K562 (cell line): Measurements from ENCODE around the gene CA5B. TPM values are rescaled to one million over a fixed set of nuclear protein-coding genes. Genes with fewer than 3 reads are reported as not detected.

Experiments used
- ATAC-seq: fragments of 200-7000 bp; cut with Tn5 transposase; 3 replicates; pipeline ENCODE4 v1.9.1; 2020; ENCODE audit warnings: moderate library complexity
- BruUV-seq: library from RNA; stranded (reverse); fragments of 400-500 nt; replicated peaks from 2 replicates; lab custom pipeline; 2021; lab: Mats Ljungman, UMichigan
- CTCF ChIA-PET: fragments of 300-600 bp; formaldehyde crosslinking; extraction: SDS; loops from one replicate; lab custom pipeline; 2021; ENCODE audit warnings: low intra/inter-chr PET ratio; lab: Yijun Ruan, JAX
- POLR2A ChIA-PET: fragments of 300-600, 350-650 bp; sonication (Branson Sonifier 250); formaldehyde crosslinking; extraction: SDS; loops from one replicate; lab custom pipeline; 2021; ENCODE audit warnings: antibody characterized with exemption, inconsistent platforms; lab: Yijun Ruan, JAX
- DNase-seq, 4 experiments: peaks; one replicate each; pipeline versions ENCODE4 v3.0.0 to v3.0.0-alpha.2; 2011 to 2018; ENCODE audit warnings: low spot score in 3 of 4, mixed read lengths in 3 of 4; ENCODE audit errors: extremely low read depth in 1 of 4
- FAIRE-seq: peaks from 2 replicates; lab custom pipeline; 2011; peaks lifted over from hg19 to GRCh38; lab: Jason Lieb, UNC
- H2AFZ ChIP-seq: 2 replicates; pipeline ENCODE4 v1.6.0; 2011; ENCODE audit warnings: low read depth, low read length, control low read depth, inconsistent platforms
- H3K27ac ChIP-seq: fragments of 200-600 bp; 3 replicates; pipeline ENCODE4 v1.8.0; 2011; ENCODE audit warnings: low read depth, mild to moderate bottlenecking, control low read depth, inconsistent platforms, low read length, moderate library complexity, mixed read lengths; ENCODE audit errors: extremely low read depth
- H3K27me3 ChIP-seq, 2 experiments: fragments of 300-600 bp in 1 of 2; 2 replicates in 1 of 2; 3 replicates in 1 of 2; pipeline versions ENCODE4 v1.6.0 to v1.8.0; 2011; ENCODE audit warnings: inconsistent platforms in 2 of 2, low read length in 2 of 2, mild to moderate bottlenecking in 1 of 2, mixed read lengths in 1 of 2, moderate library complexity in 1 of 2; ENCODE audit not compliant: control insufficient read depth in 2 of 2, insufficient read depth in 2 of 2
- H3K36me3 ChIP-seq: fragments of 300-600 bp; 3 replicates; pipeline ENCODE4 v1.8.0; 2011; ENCODE audit warnings: mild to moderate bottlenecking, low read length, inconsistent platforms; ENCODE audit not compliant: control insufficient read depth, insufficient read depth
- H3K4me1 ChIP-seq, 2 experiments: fragments of 200-600 bp in 1 of 2; replicated peaks in 1 of 2; 2 replicates in 1 of 2; 3 replicates in 1 of 2; pipeline versions ENCODE4 v1.5.1 to v1.8.0; 2011; ENCODE audit warnings: inconsistent platforms in 2 of 2, low read length in 2 of 2, mild to moderate bottlenecking in 1 of 2, mixed read lengths in 1 of 2, moderate library complexity in 1 of 2; ENCODE audit not compliant: control insufficient read depth in 2 of 2, insufficient read depth in 2 of 2
- H3K4me2 ChIP-seq: 2 replicates; pipeline ENCODE4 v1.6.1; 2011; ENCODE audit warnings: low read length, control low read depth, inconsistent platforms, mixed read lengths; ENCODE audit not compliant: insufficient read depth
- H3K4me3 ChIP-seq: fragments of 200-600 bp; sonication (generic), shearing (Covaris generic); 2 replicates; pipeline ENCODE4 v1.5.1; 2016; ENCODE audit warnings: control low read depth, inconsistent platforms
- H3K79me2 ChIP-seq: fragments of 200-600 bp; 3 replicates; pipeline ENCODE4 v1.8.0; 2011; ENCODE audit warnings: low read length, inconsistent platforms; ENCODE audit not compliant: control insufficient read depth, insufficient read depth
- H3K9ac ChIP-seq, 2 experiments: 2 replicates each; pipeline versions ENCODE4 v1.6.0 to v1.6.1; 2011; ENCODE audit warnings: low read depth in 2 of 2, low read length in 2 of 2, control low read depth in 1 of 2, inconsistent platforms in 1 of 2, mild to moderate bottlenecking in 1 of 2, mixed read lengths in 1 of 2; ENCODE audit not compliant: insufficient read depth in 1 of 2
- H3K9me1 ChIP-seq: one replicate; pipeline ENCODE4 v1.6.0; 2011; ENCODE audit warnings: inconsistent platforms, mild to moderate bottlenecking, low read length, moderate library complexity; ENCODE audit not compliant: control insufficient read depth, insufficient read depth
- H3K9me3 ChIP-seq: replicated peaks from 2 replicates; pipeline ENCODE4 v1.5.1; 2011; ENCODE audit warnings: low read depth, low read length, inconsistent platforms; ENCODE audit not compliant: control insufficient read depth, insufficient read depth
- H4K20me1 ChIP-seq: replicated peaks from 2 replicates; pipeline ENCODE4 v1.6.1; 2011; ENCODE audit warnings: low read length, inconsistent platforms, mixed read lengths; ENCODE audit not compliant: control insufficient read depth, insufficient read depth
- DACH1 ChIP-seq: fragments of 450-650 bp; IDR thresholded peaks from 2 replicates; pipeline ENCODE4 v1.6.1; 2018; ENCODE audit not compliant: partially characterized antibody
- DIDO1 ChIP-seq: fragments of 450-650 bp; IDR thresholded peaks from 2 replicates; pipeline ENCODE4 v1.6.1; 2016; ENCODE audit warnings: low read depth, missing biosample characterization, missing genetic modification characterization
- OTX1 ChIP-seq: fragments of 450-650 bp; formaldehyde crosslinking; IDR thresholded peaks from 2 replicates; pipeline ENCODE4 v1.4.0; 2022; ENCODE audit warnings: mild to moderate bottlenecking
- PRPF4 ChIP-seq: fragments of 200-400 bp; formaldehyde crosslinking; IDR thresholded peaks from one replicate; pipeline ENCODE4 v1.6.1; 2017; ENCODE audit warnings: low read length, low read depth, mild to moderate bottlenecking; ENCODE audit not compliant: insufficient read depth, poor library complexity, severe bottlenecking
- RBM25 ChIP-seq: fragments of 200-400 bp; formaldehyde crosslinking; IDR thresholded peaks from 2 replicates; pipeline ENCODE4 v1.6.1; 2018; ENCODE audit warnings: low read length, low read depth, moderate library complexity; ENCODE audit not compliant: severe bottlenecking
- STAG1 ChIP-seq: sonication (generic); formaldehyde crosslinking; IDR thresholded peaks from 2 replicates; pipeline ENCODE4 v1.5.0; 2020; ENCODE audit warnings: missing genetic modification reagents, borderline replicate concordance
- ZBTB2 ChIP-seq: fragments of 450-650 bp; IDR thresholded peaks from 2 replicates; pipeline ENCODE4 v1.6.1; 2016; ENCODE audit warnings: antibody characterized with exemption
- ZFP36 ChIP-seq: fragments of 150-350 bp; IDR thresholded peaks from 2 replicates; pipeline ENCODE4 v1.6.1; 2018; ENCODE audit warnings: low read length, low read depth; ENCODE audit not compliant: partially characterized antibody
- ZFPM2 ChIP-seq: fragments of 250-450 bp; sonication (Bioruptor Pico); IDR thresholded peaks from 2 replicates; pipeline ENCODE4 v1.5.1; 2022; ENCODE audit warnings: mild to moderate bottlenecking
- ZNF311 ChIP-seq: fragments of 250-450 bp; sonication (Bioruptor Pico); IDR thresholded peaks from 2 replicates; pipeline ENCODE4 v1.4.0; 2020; ENCODE audit warnings: mild to moderate bottlenecking, moderate library complexity
- ZNF444 ChIP-seq: fragments of 250-450 bp; sonication (Bioruptor Pico); IDR thresholded peaks from 2 replicates; pipeline ENCODE4 v1.4.0; 2020; ENCODE audit warnings: mild to moderate bottlenecking, moderate library complexity
- WGBS: fragments of 100-300 bp; shearing (Covaris generic); methylation state at CpG from one replicate; pipeline ENCODE4 v1.1.6; 2016; ENCODE audit warnings: low coverage, mixed read lengths; ENCODE audit not compliant: insufficient coverage; ENCODE audit errors: missing lambda C conversion rate; 5-methylcytosine and 5-hydroxymethylcytosine counted together
- in situ Hi-C: fragments of 300-500 bp; cut with MboI; formaldehyde crosslinking; loops from 4 replicates; pipeline ENCODE4 v1.15.0; 2018; ENCODE audit warnings: inconsistent platforms, mixed read lengths
- intact Hi-C: fragments of 100-400 bp; cut with micrococcal nuclease; formaldehyde crosslinking; loops from 2 replicates; pipeline ENCODE4 v1.14.2; 2022
- polyA plus RNA-seq, 8 experiments: library from polyadenylated mRNA; depleted of rRNA in 4 of 8; stranded (reverse) in 5 of 8; unstranded in 3 of 8; fragments of >200 nt; fragmentation: Nextera tagmentation in 2 of 8; fragmentation: Illumina TruSeq in 1 of 8; extraction: Ambion mirVana in 2 of 8; extraction: Trizol in 1 of 8; gene quantifications; 2 replicates each; pipeline versions ENCODE4 v1.2.1 to v1.2.3, GENCODE V29; 2011 to 2014; ENCODE audit warnings: inconsistent platforms in 1 of 8, missing spikeins in 1 of 8
- total RNA-seq, 7 experiments: library from RNA; depleted of rRNA in 6 of 7; stranded (reverse); fragments of >200 nt in 6 of 7; fragmentation: Illumina TruSeq in 2 of 7; extraction: Trizol in 2 of 7; gene quantifications; 2 replicates each; pipeline versions ENCODE4 v1.2.1 to v1.2.3, GENCODE V29; 2011 to 2021; ENCODE audit warnings: low replicate concordance in 1 of 7

The CA5B gene
- total and polyA plus RNA-seq, 9 of the 15 experiments (the other 6 are each of a cell fraction or from before 2014, with no cell fraction given), result 0.55 to 3.7 (median 2.6) TPM

DNA sequence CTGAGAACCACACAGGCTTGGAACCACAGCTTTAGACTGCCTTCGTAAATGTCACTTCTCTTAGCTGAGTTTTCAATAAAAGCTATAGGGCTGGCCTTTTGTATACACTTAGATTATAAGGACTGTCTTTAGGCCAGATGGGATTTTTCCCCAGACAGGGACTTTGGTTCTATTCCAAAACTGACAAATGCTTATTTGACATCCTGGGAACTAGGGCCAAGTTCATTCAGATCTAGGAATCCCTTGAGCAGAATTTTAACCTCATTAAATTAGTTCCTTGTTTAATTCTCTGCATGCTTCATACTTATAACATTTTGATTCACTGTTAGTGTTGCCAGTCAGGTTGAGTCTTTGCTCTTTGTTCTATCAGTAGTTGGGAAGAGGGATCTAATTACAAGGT lies 75.3 kb downstream of the CA5B start (continued):
- TF ChIP-seq PRPF4 (no peak), ZFP36 (no peak), ZNF311 (CRISPR knock-in tag) (no peak), OTX1 (no peak), ZNF444 (CRISPR knock-in tag) (no peak), RBM25 (no peak)

- POLR2A ChIA-PET, result interaction anchor here (0.9 kb wide), 1 partner anchor 84 kb away, joined by 4 read pairs; no protein-coding TSS in a partner anchor
Measured at GRCh38 chrX:15814771-15815365, 76.8 kb downstream of the CA5B start.

More at GRCh38 chrX:15814771-15815365, 76.8 kb downstream of the CA5B start:
- no peak for ATAC-seq
- TF ChIP-seq DIDO1, result no peak
- no peak for TF ChIP-seq ZBTB2
- TF ChIP-seq ZFPM2 (CRISPR knock-in tag), result no peak
- TF ChIP-seq STAG1 (CRISPR knock-in tag), result no peak
- TF ChIP-seq DACH1, result no peak
- TF ChIP-seq, all 486 proteins: peak for 0
- Histone ChIP-seq H3K9me1 (no peaks in the 10 kb centered on the region), H3K27ac (no peak overlapping the region), H3K36me3 (peaks cover 34% of the 10 kb centered on the region; the same call in 1 of the 3 replicates), H3K9ac (no peak overlapping the region), H3K27me3 (no peaks in the 10 kb centered on the region), H3K4me2 (no peak overlapping the region), H3K4me1 (no peaks in the 10 kb centered on the region), H4K20me1 (no peaks in the 10 kb centered on the region), H3K9me3 (no peaks in the 10 kb centered on the region), H3K79me2 (no peaks in the 10 kb centered on the region), H2AFZ (no peak overlapping the region), H3K4me3 (no peak overlapping the region)
- DNase-seq, result no peak
- CTCF ChIA-PET, result no interaction called here
- intact Hi-C loops (no loop called here), in situ Hi-C loops (no loop called here)
- FAIRE-seq, result no peak
- BruUV-seq, result no TSS peak
- 76% methylated on average over 5 of the region's 6 CpGs for WGBS
